Activated naive CD8-positive, alpha-beta T cell (primary cell): ENCODE results near the gene ZNF641.

Experiments
- H3K27ac Mint-ChIP-seq: one replicate; pipeline ENCODE4 v1.8.0; 2021; ENCODE audit warnings: mixed read lengths
- H3K27me3 Mint-ChIP-seq: one replicate; pipeline ENCODE4 v1.8.0; 2021; ENCODE audit warnings: mixed read lengths
- H3K36me3 Mint-ChIP-seq: one replicate; pipeline ENCODE4 v1.8.0; 2021; ENCODE audit warnings: mixed read lengths
- H3K4me1 Mint-ChIP-seq: one replicate; pipeline ENCODE4 v1.8.0; 2021; ENCODE audit warnings: low read depth, mixed read lengths
- H3K4me3 Mint-ChIP-seq: one replicate; pipeline ENCODE4 v1.8.0; 2021; ENCODE audit warnings: mild to moderate bottlenecking, mixed read lengths
- H3K9me3 Mint-ChIP-seq: one replicate; pipeline ENCODE4 v1.8.0; 2021; ENCODE audit warnings: low read depth, mixed read lengths

ZNF641 gene

DNA sequence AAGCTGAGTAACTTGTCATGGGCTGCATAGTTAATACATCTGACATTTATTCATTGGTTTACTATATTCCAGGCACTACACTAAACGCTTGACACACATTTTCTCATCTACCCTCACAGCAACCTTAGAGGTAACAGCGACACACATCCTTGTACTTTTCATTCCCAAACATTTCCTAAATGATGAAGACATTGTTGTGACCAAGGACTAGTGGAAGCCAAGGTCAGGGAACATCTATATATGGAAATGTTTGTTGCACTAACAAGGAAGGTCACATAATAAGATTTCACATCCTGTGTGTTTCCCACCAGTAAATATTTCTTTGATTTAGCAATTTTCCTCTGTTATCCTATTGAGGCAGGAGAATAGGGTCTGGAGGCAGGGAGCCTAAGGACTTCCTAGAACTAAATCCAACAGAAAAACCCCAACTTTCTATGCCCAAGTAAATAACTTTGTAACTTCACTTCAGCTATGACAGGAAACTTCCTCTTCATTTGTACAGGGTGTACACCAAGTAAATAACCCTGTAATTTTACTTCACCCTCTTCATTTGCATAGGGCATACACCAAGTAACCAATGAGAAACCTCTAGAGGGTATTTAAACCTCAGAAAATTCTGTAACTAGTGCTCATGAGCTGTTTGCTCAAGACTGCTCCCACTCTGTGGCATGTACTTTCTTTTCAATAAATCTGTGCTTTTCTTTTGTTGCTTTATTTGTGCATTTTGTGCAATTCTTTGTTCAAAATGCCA, 48.4 kb downstream of the ZNF641 start:
- Mint-ChIP-seq H3K36me3 (no peaks in the 10 kb centered on the region), H3K27me3 (no peaks in the 10 kb centered on the region), H3K4me1 (no peaks in the 10 kb centered on the region), H3K27ac (no peak overlapping the region), H3K9me3 (no peaks in the 10 kb centered on the region), H3K4me3 (no peak overlapping the region)

DNA sequence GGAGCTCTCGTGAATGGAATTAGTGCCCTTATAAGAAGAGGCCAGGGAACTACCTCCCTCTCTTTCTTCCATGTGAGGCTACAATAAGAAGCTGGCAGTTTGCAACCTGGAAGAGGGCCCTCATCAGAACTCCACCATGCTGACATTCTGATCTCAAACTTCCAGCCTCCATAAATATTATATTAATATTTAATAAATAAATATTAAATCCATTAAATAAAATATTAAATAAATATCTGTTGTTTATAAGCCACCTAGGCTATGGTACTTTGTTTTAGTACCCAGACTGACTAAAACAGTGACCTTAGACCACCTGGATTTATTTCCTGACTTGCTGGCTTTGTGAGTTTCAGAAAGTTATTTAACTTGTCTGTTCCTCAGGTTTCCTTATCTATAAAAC, 49.9 kb downstream of the ZNF641 start:
- Mint-ChIP-seq H3K27ac (no peak overlapping the region), H3K9me3 (no peaks in the 10 kb centered on the region), H3K36me3 (peaks cover 2% of the 10 kb centered on the region), H3K27me3 (peaks cover 1% of the 10 kb centered on the region), H3K4me3 (no peak overlapping the region), H3K4me1 (peaks cover 10% of the 10 kb centered on the region)

DNA sequence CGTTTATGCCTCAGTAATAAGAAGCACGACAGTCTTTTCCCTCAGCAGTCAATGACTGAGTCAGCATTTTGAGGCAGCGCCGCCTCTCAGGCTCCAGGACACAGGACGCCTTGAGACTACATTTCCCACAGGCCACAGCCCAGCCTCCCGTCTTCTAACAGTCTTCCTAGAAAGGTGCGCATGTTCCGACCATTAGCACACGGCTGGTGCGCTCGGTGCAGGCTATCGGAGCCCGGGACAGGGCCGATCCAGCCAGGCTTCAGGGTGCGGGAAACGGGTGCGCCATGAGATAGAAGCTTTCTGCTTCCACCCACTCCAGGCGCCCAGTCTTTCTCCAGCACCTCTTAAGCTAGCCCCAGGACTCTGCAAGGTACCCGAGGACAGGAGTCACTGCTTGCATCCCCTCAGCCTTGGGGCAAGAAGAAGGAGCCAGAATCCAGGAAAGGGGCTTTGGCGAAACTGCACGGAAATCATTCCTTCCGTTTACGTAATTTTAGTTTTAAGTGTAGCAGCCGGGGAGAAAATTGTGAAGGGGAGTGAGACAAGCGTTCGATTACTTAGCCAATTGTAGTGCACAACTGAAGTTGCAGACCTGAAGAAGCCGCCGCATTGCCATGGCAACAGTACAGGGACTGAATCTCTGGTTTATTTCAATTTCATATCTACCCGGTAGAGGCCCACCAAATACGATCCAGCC, 54.0 kb downstream of the ZNF641 start:
- peak overlapping the region; percentile 87 for H3K4me3 Mint-ChIP-seq
- H3K27me3 Mint-ChIP-seq = peaks cover 1% of the 10 kb centered on the region
- H3K4me1 Mint-ChIP-seq = peaks cover 10% of the 10 kb centered on the region
- H3K36me3 Mint-ChIP-seq = peaks cover 2% of the 10 kb centered on the region
- H3K9me3 Mint-ChIP-seq = no peaks in the 10 kb centered on the region
- H3K27ac Mint-ChIP-seq = peak overlapping the region; percentile 68

DNA sequence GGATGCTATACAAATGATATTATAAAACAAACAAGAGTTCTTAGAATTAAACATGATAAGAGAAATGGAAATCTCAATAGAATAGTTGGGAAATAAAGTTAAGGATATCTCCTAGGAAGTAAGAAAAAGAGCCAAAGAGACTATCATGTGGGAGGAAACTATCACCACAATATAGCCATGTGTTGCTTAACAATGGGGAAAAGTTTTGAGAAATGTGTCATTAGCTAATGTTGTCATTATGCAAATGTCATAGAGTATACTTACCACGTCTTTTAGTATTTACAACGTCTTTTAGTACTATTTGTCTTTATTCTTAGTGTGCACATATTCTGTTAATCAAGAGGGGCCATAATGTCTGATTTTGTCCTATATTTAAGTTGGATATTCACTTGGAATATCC, 58.7 kb downstream of the ZNF641 start:
- Mint-ChIP-seq H3K4me1 (peaks cover 13% of the 10 kb centered on the region), H3K4me3 (no peak overlapping the region), H3K9me3 (no peaks in the 10 kb centered on the region), H3K36me3 (no peaks in the 10 kb centered on the region), H3K27me3 (peaks cover 7% of the 10 kb centered on the region), H3K27ac (no peak overlapping the region)

DNA sequence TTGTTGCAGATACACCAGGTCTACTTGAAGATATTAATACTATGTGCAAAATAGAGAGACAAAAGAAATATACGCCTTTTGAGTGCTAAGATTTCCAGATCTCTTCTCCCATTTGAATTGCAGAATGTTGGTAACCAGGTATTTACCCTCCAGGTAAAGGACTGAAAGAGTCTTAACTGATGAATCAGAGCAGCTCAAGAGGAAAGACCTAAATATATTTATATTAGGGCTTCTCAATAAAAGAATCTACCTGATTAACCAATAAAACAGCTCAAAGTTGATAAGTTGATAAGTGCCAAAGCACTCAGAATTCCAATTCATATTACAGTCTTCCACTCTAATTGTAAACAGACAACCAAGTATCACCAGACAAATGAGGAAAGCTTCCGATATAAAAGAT, 59.2 kb downstream of the ZNF641 start:
- no peak overlapping the region for H3K27ac Mint-ChIP-seq
- no peaks in the 10 kb centered on the region for H3K9me3 Mint-ChIP-seq
- no peak overlapping the region for H3K4me3 Mint-ChIP-seq
- peaks cover 7% of the 10 kb centered on the region for H3K27me3 Mint-ChIP-seq
- peaks cover 12% of the 10 kb centered on the region for H3K4me1 Mint-ChIP-seq
- H3K36me3 Mint-ChIP-seq = no peaks in the 10 kb centered on the region

DNA sequence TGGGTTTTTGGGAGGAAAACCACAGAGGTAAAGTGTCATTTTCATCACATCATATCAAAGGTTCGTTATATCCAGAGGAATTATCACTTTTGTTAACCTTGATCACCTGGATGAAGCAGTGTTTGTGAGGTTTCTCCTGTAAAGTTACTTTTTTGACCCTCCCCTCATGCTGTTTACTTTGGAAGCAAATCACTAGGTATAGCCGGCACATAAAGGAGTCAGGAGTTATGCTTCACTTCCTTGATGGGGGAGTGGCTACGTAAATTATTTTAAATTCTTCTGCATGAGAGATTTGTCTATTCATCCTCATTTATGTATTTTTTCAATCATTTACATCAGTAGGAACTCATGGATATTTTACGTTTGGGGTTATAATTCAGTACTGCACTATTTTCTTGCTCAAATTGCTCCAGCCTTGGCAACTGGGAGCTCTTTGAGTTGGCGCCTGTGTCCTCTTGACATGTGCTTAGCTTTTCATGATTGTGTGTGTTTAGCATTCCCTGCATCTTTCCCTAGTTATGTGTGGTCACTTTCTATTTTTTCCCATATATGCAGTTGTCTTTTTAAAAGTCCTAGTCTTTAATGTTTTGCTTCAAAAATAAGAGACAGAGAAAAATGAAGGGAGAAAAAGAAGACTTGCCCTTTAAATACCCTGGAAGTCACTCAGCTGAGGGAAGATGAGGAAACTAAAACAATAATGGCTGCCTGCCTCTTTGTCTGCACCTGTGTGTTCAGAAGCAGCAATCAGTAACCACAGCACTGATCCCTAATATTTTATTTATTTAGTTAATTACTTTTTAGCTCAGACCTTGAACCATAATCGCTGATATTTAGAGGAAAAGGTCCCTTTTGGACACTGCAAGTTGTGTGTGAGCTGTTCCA, 62.1 kb downstream of the ZNF641 start:
- Mint-ChIP-seq H3K9me3 (no peaks in the 10 kb centered on the region), H3K4me1 (peaks cover 21% of the 10 kb centered on the region), H3K27me3 (peaks cover 6% of the 10 kb centered on the region), H3K4me3 (no peak overlapping the region), H3K27ac (no peak overlapping the region), H3K36me3 (no peaks in the 10 kb centered on the region)
